Breast epithelium (tissue), 4 donors: ENCODE measurements around the gene TPRG1. TPM values are rescaled to one million over a fixed set of nuclear protein-coding genes. Genes with fewer than 3 reads are reported as not detected.
"Not testable (repeated sequence)": the region's sequence is repeated elsewhere in the genome, so short reads cannot be mapped to it uniquely, and the experiment has no call there.

Source experiments
- DNase-seq, 2 donors: peaks; one replicate each; pipeline ENCODE4 v3.0.0-alpha.2; 2019; ENCODE audit warnings: low spot score in 2 of 2
- H3K27ac ChIP-seq, 2 donors: fragments of 200-600 bp; sonication (generic) in 1 of 2; one replicate each; pipeline ENCODE4 v1.5.1; 2016 to 2019; ENCODE audit warnings: mild to moderate bottlenecking in 1 of 2
- H3K27me3 ChIP-seq, 2 donors: fragments of 200-600 bp; sonication (generic) in 1 of 2; one replicate each; pipeline versions ENCODE4 v1.5.1 to v1.6.0; 2017 to 2019; ENCODE audit warnings: control low read depth in 1 of 2, mild to moderate bottlenecking in 1 of 2
- H3K36me3 ChIP-seq: fragments of 200-600 bp; one replicate; pipeline ENCODE4 v1.5.1; 2019
- H3K4me1 ChIP-seq, 2 donors: fragments of 200-600 bp; sonication (generic); one replicate each; pipeline ENCODE4 v1.5.1; 2016 to 2019; ENCODE audit warnings: control low read depth in 1 of 2
- H3K4me3 ChIP-seq, 3 donors: fragments of 200-600 bp; sonication (generic); 1 replicate in 2 of 3; 2 replicates in 1 of 3; pipeline ENCODE4 v1.5.1; 2016 to 2019; ENCODE audit warnings: mild to moderate bottlenecking in 3 of 3, moderate library complexity in 2 of 3
- H3K9me3 ChIP-seq, 2 donors: fragments of 200-600 bp; sonication (generic) in 1 of 2; one replicate each; pipeline ENCODE4 v1.5.1; 2016 to 2019; ENCODE audit warnings: control low read depth in 1 of 2
- CTCF ChIP-seq, 3 donors: fragments of 450-650 bp; IDR thresholded peaks; one replicate each; pipeline ENCODE4 v1.5.1; 2016 to 2017; ENCODE audit warnings: antibody characterized with exemption in 3 of 3, mild to moderate bottlenecking in 3 of 3, moderate library complexity in 3 of 3
- POLR2A ChIP-seq: fragments of 450-650 bp; IDR thresholded peaks from one replicate; pipeline ENCODE4 v1.6.1; 2016; ENCODE audit warnings: antibody characterized with exemption, mild to moderate bottlenecking, moderate library complexity
- POLR2AphosphoS5 ChIP-seq, 3 donors: sonication (generic); formaldehyde crosslinking; IDR thresholded peaks; one replicate each; pipeline ENCODE4 v1.6.1; 2017; ENCODE audit warnings: antibody characterized with exemption in 3 of 3
- intact Hi-C: fragments of 100-400 bp; cut with DNase I; formaldehyde crosslinking; loops from one replicate; pipeline ENCODE4 v1.15.1; 2023; ENCODE audit warnings: low total_unique reads
- total RNA-seq, 3 donors: library from RNA; depleted of rRNA; stranded (reverse); fragments of >200 nt; gene quantifications; one replicate each; pipeline ENCODE4 v1.1.0, GENCODE V29; 2016

Gene TPRG1
- total RNA-seq, 3 donors from 2014 or later: 29.2 to 65.9 (median 31.9) TPM

GRCh38 chr3:189322339-189322738 is 150.6 kb downstream of the TPRG1 start:
- Histone ChIP-seq H3K4me3 (no peak overlapping the region), H3K9me3 (no peaks in the 10 kb centered on the region), H3K27ac (peak overlapping the region; percentile 40 to 53), H3K4me1 (peaks cover 0 to 4% of the 10 kb centered on the region in 2 donors), H3K27me3 (no peaks in the 10 kb centered on the region), H3K36me3 (no peaks in the 10 kb centered on the region)
- intact Hi-C loops: no loop called here
- peak in 1 of 2 donors; percentile 34 for DNase-seq
- TF ChIP-seq CTCF (IDR thresholded peaks at IDR 0.05) (no peak), POLR2A (no peak)

GRCh38 chr3:189324538-189325138 is 152.9 kb downstream of the TPRG1 start:
- H3K27ac ChIP-seq: peak overlapping the region; percentile 45 to 72
- intact Hi-C loops: no loop called here
- H3K36me3 ChIP-seq: no peaks in the 10 kb centered on the region
- TF ChIP-seq POLR2AphosphoS5 (IDR thresholded peaks at IDR 0.05) (peak in 2 of 3 donors; percentile 10 to 89), CTCF (IDR thresholded peaks at IDR 0.05) (no peak)
- peak in 1 of 2 donors; percentile 91 for DNase-seq
- H3K9me3 ChIP-seq: no peaks in the 10 kb centered on the region
- no peaks in the 10 kb centered on the region for H3K27me3 ChIP-seq
- H3K4me1 ChIP-seq: peaks cover 0 to 4% of the 10 kb centered on the region in 2 donors
- H3K4me3 ChIP-seq: no peak overlapping the region

GRCh38 chr3:189325454-189325853 is 153.7 kb downstream of the TPRG1 start:
- TF ChIP-seq POLR2AphosphoS5 (IDR thresholded peaks at IDR 0.05) (no peak), POLR2A (no peak), CTCF (IDR thresholded peaks at IDR 0.05) (no peak)
- DNase-seq: no peak
- no peaks in the 10 kb centered on the region for H3K9me3 ChIP-seq
- H3K4me3 ChIP-seq: no peak overlapping the region
- H3K4me1 ChIP-seq: peaks cover 0 to 4% of the 10 kb centered on the region in 2 donors
- intact Hi-C loops: no loop called here
- peak overlapping the region; percentile 45 to 72 for H3K27ac ChIP-seq
- no peaks in the 10 kb centered on the region for H3K27me3 ChIP-seq
- H3K36me3 ChIP-seq: no peaks in the 10 kb centered on the region

- H3K9me3 ChIP-seq, DNase-seq, H3K4me1 ChIP-seq, H3K27me3 ChIP-seq, H3K4me3 ChIP-seq, H3K36me3 ChIP-seq, H3K27ac ChIP-seq, intact Hi-C loops: not testable (repeated sequence)
Observed at GRCh38 chr3:189329630-189330029, 157.9 kb downstream of the TPRG1 start.

GRCh38 chr3:189330066-189330465 is 158.3 kb downstream of the TPRG1 start:
- intact Hi-C loops: no loop called here
- DNase-seq: no peak
- Histone ChIP-seq H3K9me3 (no peaks in the 10 kb centered on the region), H3K4me3 (no peak overlapping the region), H3K36me3 (no peaks in the 10 kb centered on the region), H3K27ac (no peak overlapping the region), H3K4me1 (peaks cover 0 to 2% of the 10 kb centered on the region in 2 donors), H3K27me3 (no peaks in the 10 kb centered on the region)
- TF ChIP-seq CTCF (IDR thresholded peaks at IDR 0.05) (no peak), POLR2A (no peak), POLR2AphosphoS5 (IDR thresholded peaks at IDR 0.05) (no peak)

GRCh38 chr3:189331002-189331418 is 159.2 kb downstream of the TPRG1 start:
- no peaks in the 10 kb centered on the region for H3K4me1 ChIP-seq
- H3K27me3 ChIP-seq: no peaks in the 10 kb centered on the region
- H3K4me3 ChIP-seq: no peak overlapping the region
- intact Hi-C loops: no loop called here
- H3K36me3 ChIP-seq: no peaks in the 10 kb centered on the region
- TF ChIP-seq POLR2AphosphoS5 (IDR thresholded peaks at IDR 0.05) (no peak), POLR2A (no peak), CTCF (IDR thresholded peaks at IDR 0.05) (no peak)
- no peak for DNase-seq
- H3K9me3 ChIP-seq: no peaks in the 10 kb centered on the region
- H3K27ac ChIP-seq: no peak overlapping the region
